Type B pancreatic cell (in vitro differentiated cells): ENCODE measurements around the gene PPM1F. TPM values are rescaled to one million over a fixed set of nuclear protein-coding genes. Genes with fewer than 3 reads are reported as not detected.
A peak's percentile ranks its signal among the peaks of the same experiment; 100 is the strongest.

ENCODE experiments used
- DNase-seq: peaks from one replicate; pipeline ENCODE4 v3.0.0; 2021; ENCODE audit warnings: mixed read lengths; ENCODE audit not compliant: unreplicated experiment; ENCODE audit errors: extremely low spot score
- H3K27ac Mint-ChIP-seq: 2 replicates; pipeline ENCODE4 v1.8.0; 2021; ENCODE audit warnings: mild to moderate bottlenecking, mixed read lengths
- H3K27me3 Mint-ChIP-seq: 2 replicates; pipeline ENCODE4 v1.8.0; 2021; ENCODE audit warnings: mixed read lengths
- H3K36me3 Mint-ChIP-seq: 2 replicates; pipeline ENCODE4 v1.8.0; 2021; ENCODE audit warnings: mixed read lengths
- H3K4me1 Mint-ChIP-seq: one replicate; pipeline ENCODE4 v1.8.0; 2021; ENCODE audit warnings: mixed read lengths; ENCODE audit not compliant: unreplicated experiment
- H3K4me3 Mint-ChIP-seq: 2 replicates; pipeline ENCODE4 v1.8.0; 2021; ENCODE audit warnings: mild to moderate bottlenecking, mixed read lengths
- H3K9me3 Mint-ChIP-seq: 2 replicates; pipeline ENCODE4 v1.8.0; 2021; ENCODE audit warnings: mixed read lengths
- total RNA-seq: library from RNA; stranded (reverse); gene quantifications from 2 replicates; pipeline ENCODE4 v1.2.1, GENCODE V29; 2021; ENCODE audit warnings: low replicate concordance
- TF ChIP-seq, protein P1 (sequence below): fragments of 200-600 bp; sonication (generic); conservative IDR thresholded peaks from 2 replicates; pipeline ENCODE4 v1.5.0; 2021; ENCODE audit warnings: antibody characterized with exemption, mild to moderate bottlenecking

The PPM1F gene
- total RNA-seq, 1 donor from 2014 or later: 25.1 TPM

DNA sequence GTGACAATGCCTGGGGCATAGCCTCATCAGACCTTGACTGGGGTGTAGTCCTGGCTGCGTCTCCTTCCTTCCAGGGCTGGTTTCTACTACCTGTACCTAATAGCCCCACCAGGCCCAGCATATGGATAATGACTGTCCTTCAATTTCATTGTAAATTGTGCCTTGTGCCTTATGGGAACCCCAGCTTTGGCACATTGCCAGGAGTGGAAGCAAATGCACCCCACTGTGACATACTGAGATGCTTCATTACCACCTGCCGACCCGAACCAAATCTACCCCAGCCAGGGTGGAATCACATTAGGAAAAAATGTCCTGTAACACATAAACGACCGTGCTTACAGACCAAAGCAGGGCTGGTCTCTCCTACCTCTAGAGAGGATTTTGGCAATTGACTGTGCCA, 22.6 kb upstream of the PPM1F start:
- H3K4me3 Mint-ChIP-seq: no peak overlapping the region
- TF ChIP-seq, protein P1, sequence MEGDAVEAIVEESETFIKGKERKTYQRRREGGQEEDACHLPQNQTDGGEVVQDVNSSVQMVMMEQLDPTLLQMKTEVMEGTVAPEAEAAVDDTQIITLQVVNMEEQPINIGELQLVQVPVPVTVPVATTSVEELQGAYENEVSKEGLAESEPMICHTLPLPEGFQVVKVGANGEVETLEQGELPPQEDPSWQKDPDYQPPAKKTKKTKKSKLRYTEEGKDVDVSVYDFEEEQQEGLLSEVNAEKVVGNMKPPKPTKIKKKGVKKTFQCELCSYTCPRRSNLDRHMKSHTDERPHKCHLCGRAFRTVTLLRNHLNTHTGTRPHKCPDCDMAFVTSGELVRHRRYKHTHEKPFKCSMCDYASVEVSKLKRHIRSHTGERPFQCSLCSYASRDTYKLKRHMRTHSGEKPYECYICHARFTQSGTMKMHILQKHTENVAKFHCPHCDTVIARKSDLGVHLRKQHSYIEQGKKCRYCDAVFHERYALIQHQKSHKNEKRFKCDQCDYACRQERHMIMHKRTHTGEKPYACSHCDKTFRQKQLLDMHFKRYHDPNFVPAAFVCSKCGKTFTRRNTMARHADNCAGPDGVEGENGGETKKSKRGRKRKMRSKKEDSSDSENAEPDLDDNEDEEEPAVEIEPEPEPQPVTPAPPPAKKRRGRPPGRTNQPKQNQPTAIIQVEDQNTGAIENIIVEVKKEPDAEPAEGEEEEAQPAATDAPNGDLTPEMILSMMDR: no peak
- no peaks in the 10 kb centered on the region for H3K27me3 Mint-ChIP-seq
- H3K27ac Mint-ChIP-seq: no peak overlapping the region
- H3K9me3 Mint-ChIP-seq: no peaks in the 10 kb centered on the region
- no peak for DNase-seq
- H3K36me3 Mint-ChIP-seq: peaks cover 3% of the 10 kb centered on the region
- H3K4me1 Mint-ChIP-seq: peaks cover 4% of the 10 kb centered on the region

DNA sequence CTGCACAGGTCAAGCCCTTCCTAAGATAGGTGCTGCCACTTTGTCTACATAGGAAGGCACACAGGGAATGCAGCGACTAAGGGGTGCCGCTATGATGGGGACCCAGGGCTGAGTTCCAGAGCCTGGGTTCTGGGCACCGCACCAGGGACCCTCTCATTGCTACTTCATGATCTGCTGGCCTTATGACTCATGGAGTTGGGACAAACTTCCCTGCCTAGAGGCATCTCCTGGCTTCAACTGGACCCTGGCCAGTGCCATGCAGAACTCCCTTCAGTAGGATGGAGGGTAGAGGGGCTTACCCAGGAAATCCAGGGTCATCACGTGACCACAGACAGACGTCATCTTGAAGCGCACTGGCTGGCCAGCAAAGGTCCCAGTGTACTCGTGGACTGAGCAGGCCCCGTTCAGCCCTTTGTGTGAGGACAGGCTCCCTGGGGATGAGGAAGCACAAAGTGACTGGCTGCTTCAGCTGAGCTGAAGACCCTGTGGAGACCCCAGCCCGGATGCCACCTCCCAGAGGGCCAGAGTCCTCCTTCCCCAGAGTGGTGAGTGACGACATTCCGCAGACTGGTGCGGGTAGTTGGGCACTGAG, 21.5 kb upstream of the PPM1F start:
- Mint-ChIP-seq H3K27ac (no peak overlapping the region), H3K36me3 (peaks cover 3% of the 10 kb centered on the region), H3K4me3 (no peak overlapping the region), H3K4me1 (no peaks in the 10 kb centered on the region), H3K9me3 (no peaks in the 10 kb centered on the region), H3K27me3 (no peaks in the 10 kb centered on the region)
- TF ChIP-seq, protein P1: no peak
- DNase-seq: no peak

DNA sequence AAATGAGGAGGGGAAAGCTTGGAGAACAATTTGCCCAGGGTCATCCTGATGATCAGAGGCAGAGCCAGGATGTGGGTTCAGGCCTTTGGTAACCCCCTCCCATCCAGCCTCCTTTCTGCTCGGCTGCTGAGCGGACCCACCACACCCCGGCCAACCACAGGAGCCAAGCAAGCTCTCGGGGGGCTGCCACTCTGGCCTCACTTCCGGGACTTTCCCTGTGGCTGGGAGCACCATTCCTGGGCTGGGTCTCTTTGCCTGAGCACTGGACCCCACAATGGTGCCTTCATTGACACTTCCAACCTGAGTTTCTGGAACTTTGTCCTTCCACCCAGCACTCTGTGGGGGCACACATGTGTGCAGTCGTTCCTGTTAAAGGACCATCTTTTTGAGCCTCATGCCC, 20.2 kb upstream of the PPM1F start:
- Mint-ChIP-seq H3K27ac (no peak overlapping the region), H3K27me3 (no peaks in the 10 kb centered on the region), H3K36me3 (peaks cover 3% of the 10 kb centered on the region), H3K9me3 (no peaks in the 10 kb centered on the region), H3K4me3 (no peak overlapping the region), H3K4me1 (no peaks in the 10 kb centered on the region)
- no peak for DNase-seq
- TF ChIP-seq, protein P1: no peak

DNA sequence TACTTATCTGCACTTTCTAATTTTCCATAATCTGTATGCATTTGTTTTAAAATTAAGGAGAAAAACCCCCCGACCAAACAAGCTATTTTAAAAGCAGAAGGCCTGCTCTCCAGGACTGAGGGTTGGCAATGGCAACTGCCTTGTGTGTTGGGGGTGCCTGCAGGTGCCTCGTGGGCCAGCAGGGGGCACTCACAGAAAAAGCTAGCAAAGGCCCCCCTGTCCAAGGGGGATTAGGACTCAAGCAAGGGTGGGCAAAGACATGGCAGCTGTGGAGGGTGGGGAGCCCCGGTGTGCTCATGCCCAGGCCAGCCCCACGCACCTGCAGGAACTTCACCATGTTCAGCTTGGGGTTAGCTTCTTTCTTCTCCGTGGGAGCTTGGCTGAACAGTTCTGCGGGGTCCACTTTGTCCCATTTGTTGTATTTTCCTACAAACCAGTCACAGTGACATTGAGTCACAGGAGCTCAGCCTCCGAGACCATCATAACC, 19.7 kb upstream of the PPM1F start:
- Mint-ChIP-seq H3K4me3 (no peak overlapping the region), H3K36me3 (peaks cover 3% of the 10 kb centered on the region), H3K4me1 (no peaks in the 10 kb centered on the region), H3K27me3 (no peaks in the 10 kb centered on the region), H3K9me3 (no peaks in the 10 kb centered on the region), H3K27ac (no peak overlapping the region)
- DNase-seq: no peak
- TF ChIP-seq, protein P1: peak; percentile 92

DNA sequence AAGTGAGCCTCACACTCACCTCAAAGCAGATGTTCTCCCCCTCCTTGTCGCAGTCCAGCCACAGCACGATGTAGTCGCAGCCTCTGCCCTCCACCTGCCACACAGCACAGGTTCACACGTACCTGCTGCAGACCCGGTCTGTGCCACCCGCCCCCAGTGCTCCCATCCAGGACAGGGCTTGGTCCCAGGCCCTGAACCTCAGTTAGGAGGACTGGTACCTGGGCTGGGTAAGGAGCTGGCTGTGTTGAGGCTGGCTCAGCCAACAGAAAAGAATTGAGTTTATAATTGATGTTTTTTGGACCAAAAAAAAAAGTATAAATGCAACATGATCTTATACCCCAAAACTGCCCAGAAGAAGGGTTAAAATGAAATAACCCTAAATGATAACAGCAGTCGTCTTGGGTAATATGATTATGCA, 19.2 kb upstream of the PPM1F start:
- Mint-ChIP-seq H3K27me3 (no peaks in the 10 kb centered on the region), H3K27ac (no peak overlapping the region), H3K9me3 (no peaks in the 10 kb centered on the region), H3K4me3 (no peak overlapping the region), H3K36me3 (peaks cover 8% of the 10 kb centered on the region), H3K4me1 (no peaks in the 10 kb centered on the region)
- TF ChIP-seq, protein P1: no peak
- no peak for DNase-seq
